ENCODE measurements around the gene SMC1B.
"Not testable (repeated sequence)": the region's sequence is repeated elsewhere in the genome, so short reads cannot be mapped to it uniquely, and the experiment has no call there.

SMC1B gene

DNA sequence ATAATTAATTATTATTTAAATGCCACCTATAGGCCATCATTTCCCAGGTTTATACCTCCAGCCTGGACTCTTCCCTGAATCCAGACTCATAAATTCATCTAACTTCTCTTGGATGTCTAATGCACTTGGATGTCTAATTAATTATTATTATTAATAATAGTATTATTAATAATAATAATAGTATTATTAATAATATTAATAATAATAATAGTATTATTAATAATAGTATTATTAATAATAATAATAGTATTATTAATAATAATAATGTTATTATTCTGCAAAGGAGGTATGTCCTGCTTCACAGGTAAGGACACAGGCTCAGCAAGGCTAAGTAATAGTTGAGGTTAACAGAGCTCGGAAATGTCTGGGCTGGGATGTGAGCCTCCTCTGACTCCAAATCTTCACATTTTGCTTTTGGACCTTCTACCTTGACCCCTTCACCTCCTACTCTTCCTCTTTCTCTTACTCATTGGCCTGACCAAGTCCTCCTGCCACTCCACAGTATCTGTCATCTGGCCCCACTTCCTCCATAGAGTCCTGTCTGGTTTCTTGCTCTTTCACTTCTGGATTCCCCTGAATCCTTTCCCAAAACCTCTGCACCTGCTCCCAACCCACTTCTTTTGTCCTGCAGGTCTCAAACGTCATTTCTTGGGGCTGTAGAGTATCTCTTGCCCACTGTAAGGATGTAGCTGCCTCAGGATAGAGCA is 8.1 kb upstream of the SMC1B start:
- no peak for DNase-seq (ENCODE audit: low read depth)

DNA sequence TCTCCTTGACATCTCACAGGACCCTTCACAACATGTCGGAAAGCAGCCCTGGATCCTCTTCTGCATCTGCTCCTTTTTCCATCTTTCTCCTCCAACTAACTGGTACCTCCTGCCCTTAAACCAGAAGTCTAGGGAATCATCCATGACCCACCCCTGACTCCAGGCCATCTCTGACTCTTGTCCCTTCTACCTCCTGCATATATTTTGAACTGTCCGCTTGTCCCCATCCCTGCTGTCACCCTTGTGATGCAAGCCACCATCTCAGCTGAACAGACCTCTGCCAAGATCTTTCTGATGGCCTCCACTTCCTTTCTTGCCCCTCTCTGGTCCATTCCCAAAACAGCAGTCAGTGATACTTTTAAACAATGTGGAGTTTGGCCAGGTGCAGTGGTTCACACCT is 7.1 kb upstream of the SMC1B start:
- no peak for DNase-seq (ENCODE audit: low read depth)

DNA sequence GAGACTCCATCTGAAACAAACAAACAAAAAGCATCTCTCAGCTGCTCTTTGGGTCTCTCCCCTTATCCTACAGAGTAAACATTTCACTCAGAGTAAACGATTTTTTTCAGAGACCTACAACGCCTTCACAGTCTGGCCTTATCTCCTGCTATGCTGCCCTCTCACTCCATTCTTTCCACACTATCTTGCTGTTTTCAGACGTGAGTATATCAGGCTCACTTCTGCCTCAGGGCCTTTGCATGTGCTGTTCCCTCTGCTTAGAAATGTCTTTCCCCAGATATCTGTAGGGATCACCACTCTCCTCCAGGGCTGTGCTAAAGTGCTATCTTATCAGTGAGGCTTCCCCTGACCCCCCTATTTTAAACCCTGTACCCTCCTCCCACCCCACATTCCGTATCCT is 6.6 kb upstream of the SMC1B start:
- DNase-seq (ENCODE audit: low read depth): no peak

DNA sequence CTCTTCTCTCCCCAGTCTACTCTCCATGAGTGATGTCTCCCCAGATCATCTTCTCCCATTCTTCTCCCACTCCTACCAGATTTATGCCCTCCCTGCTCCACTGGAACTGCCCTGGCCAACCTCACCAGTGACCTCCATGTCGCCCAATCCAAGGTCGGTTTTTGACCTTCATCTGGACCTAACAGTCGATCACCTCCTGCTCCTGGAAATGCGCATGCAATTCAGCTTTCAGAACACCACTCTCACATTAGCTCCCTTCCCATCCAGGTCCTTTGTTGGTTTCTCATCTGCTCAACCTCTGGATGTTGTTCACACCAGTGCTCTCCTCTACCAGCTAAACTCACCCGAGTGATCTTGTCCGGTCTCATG is 5.4 kb upstream of the SMC1B start:
- no peak for DNase-seq (ENCODE audit: low read depth)

DNA sequence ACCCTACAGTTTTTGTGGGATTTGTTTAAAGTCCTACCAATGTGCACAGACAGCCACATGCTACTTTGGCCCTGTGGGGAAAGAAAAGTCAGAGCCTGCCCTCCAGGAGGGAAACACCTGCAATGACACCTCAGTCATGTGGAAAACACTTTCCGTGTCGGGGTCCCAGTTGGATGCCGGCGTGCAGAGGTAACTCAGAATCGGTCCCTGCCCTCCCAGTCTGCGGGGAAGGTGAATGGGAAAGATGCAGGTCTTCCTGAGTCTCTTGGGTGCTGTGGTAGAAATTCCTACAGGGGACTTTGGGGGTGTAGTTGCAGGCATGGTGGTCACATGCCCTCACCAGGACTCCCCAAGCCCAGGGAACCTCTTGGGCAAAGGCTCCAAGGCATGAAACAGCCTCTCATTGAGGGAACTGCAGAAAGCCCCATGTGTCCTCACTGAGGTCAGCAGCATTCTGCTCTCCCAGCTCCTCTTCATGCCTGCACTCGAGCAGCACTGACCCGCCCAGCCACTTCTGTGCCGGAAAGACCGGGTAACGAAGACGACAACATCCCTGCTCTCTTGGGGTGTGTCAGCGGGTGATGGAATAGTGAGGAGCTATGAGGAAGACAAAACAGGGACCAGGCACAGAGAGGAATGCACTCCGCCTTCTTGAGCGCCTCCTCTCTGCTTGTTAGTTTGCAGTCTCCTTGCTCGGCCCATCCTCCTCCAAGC is 4.8 kb upstream of the SMC1B start:
- DNase-seq (ENCODE audit: low read depth): no peak

DNA sequence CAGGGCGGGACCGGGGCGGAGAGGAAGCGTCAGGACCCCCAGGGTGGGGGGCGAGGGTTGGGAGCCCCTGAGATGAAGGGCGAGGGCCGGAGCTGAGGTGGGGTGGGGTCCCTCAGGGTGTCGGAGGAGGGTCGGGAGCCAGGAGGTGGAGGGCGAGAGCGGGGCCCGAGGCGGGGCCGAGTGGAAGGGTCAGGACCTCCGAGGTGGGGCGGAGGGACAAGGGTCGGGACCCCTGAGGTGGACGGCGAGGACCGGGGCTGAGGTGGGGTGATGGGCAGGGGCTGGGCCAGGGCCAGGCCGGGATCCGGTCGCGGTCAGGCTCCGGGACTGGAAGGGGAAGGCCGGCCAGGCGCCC is 409 bp downstream of the SMC1B start:
- no peak for DNase-seq (ENCODE audit: low read depth)

DNA sequence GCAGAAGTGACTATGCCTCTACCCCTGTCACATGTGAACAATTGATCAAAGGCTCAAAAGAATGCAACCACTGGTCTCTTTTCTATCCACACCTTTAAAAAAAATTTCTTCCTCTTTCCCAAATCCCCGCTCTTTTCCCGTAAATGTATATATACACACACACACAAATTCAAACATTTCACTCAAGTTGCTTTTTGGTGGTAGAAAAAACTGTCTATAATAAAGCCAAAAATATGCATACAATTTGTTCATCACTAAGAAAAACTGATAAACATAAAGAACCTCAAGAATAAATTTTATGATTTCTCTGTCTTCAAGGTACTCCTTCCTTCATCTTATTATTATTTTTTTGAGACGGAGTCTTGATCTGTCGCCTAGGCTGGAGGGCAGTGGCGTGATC is 5.6 kb downstream of the SMC1B start:
- DNase-seq (ENCODE audit: low read depth): no peak

DNA sequence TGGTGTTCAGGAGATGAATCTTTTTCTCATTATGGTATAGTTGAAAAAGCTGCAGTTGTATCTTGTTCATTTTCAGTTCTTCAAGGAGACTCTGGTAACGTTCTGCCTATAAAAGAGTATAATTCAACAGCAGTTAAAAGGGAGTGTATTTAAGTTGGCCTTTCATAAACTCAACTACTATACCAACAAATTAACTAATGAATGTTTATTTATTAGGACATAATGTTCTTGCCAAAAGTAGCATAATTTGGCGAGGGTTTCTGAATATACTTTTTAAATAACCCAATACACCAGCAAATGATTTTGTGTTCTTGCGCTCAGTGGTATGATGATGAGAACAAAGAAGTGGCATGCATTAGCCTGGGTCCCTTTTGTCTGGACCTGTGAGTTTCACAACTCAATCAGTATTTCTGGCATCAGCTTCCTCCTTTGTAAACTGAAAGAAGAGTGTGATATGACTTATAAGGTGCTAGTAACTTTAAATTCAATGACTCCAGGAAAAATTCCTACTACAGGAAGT is 10.9 kb downstream of the SMC1B start:
- DNase-seq (ENCODE audit: low read depth): no peak

DNA sequence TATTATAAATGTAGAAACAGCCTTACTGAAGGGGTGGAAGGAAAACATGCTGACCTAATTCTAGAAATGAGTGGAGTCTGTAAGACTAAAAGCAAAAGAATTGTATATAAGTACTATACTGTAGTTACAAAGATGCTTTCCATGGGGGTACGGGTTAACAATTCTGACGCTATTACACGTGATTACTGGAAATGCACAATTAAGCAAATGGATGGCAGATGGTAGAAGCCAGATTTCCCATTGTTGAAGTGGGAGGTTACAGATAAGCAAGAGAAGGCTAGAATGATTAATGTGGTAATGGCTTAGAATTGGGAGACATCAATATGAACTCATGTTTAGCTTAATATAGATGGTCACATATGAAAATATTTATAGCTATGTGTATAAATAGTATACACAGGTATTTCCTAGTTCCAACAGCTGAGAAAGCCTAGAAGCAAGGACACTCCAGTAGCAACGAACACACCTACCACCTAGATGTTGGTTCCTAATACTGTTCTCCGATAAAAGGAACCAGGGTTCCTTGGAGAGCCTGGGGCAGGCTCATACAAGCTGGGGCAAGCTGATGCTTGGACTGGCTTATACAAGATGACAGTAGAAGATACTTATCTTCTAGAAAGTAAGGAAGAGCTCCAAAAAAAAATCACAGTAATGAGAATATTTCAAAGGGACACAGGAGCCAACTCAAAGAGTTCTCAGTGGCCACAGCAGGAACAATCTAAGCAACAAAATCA is 13.5 kb downstream of the SMC1B start:
- no peak for DNase-seq (ENCODE audit: low read depth)

DNA sequence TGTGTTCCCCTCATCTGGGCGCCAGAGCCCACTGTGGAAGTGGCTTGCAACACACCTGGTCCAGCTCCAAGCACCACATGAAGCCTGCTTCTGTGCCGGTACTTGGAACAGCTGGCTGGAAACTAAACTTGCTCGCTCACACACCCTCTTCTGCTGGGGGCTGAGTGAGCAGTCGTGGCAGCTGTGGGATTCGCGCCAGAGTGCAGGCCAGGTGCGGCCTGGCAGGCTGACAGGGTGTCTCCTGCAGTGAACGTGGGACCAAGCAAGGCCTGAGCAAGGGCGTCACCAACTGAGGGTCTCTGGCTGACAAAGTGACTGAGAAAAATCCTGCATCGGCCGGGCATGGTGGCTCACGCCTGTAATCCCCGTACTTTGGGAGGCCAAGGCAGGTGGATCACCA is 15.2 kb downstream of the SMC1B start:
- no peak for DNase-seq (ENCODE audit: low read depth)

DNA sequence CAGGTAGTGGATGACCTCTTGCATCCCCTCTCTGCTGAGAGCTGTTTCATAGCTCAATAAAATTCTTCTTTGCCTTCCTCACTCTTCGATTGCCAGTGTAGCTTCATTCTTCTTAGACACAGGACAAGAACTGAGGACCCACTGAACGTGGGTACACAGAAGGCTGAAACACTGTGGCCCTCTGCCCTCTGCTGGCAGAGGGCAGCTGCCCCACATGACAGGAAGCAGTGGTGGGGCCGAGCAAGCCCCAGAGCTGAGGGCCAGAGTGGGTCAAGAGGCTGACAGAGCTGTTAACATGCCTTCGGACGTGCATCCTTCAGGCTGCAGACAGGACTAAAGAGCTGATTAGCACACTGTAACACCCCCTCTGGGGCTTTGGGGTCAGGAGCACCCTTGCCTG is 15.6 kb downstream of the SMC1B start:
- no peak for DNase-seq (ENCODE audit: low read depth)

DNA sequence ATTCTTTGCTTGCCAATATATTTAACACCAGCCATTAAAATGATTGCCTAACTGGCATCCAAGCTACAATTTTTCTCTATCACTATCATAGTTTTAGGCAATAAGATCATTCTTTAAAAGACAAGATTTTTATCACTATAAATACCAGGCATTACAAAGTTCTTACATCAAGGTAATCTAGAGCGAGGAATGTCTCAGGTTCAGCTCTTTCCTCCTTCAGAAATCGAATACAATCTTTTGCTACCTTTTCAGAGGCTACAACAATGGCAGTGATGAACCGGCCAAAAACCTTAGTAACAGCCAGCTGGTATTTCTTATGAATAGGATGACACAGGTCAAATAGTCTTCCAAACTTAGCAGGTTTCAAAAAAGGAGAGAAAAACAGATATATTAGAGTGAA is 23.9 kb downstream of the SMC1B start:
- no peak for DNase-seq (ENCODE audit: low read depth)

DNA sequence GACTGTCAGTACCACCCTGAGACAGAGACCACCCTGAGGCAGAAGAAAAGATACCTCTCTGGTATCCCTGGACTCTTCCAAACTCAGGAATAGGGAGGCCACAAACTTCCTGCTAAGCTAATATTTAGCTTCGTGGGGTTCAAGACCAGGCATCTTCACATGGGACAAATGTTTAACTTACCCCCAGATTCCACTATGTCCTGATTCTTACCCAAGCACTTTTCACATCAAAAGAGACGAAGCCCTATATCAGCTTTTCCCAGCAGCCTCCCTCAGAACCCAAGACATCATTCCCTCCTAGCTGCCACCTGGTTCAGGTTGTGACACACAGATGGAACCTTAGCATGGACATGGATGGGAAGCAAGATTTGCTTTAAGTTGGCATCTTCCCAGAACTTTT is 32.1 kb downstream of the SMC1B start:
- DNase-seq (ENCODE audit: low read depth): no peak

DNA sequence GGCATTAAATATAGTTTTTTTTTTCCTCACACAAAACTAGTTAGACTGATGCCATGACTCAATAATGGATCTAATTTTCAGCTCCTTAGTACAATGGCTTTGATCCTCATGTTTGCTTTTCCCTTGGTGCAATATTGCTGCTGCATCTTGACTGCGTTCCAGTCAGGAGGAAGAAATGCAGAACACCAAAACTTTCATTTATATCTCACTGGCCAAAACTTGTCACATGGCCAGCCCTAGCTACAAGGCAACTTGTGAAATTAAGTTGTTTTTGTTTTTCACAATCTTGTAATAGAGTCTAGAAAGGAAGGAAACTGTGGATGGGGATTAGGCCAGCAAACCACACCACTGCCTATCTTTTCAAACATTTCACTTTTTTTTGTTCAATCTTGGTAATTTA is 36.7 kb downstream of the SMC1B start:
- no peak for DNase-seq (ENCODE audit: low read depth)

DNA sequence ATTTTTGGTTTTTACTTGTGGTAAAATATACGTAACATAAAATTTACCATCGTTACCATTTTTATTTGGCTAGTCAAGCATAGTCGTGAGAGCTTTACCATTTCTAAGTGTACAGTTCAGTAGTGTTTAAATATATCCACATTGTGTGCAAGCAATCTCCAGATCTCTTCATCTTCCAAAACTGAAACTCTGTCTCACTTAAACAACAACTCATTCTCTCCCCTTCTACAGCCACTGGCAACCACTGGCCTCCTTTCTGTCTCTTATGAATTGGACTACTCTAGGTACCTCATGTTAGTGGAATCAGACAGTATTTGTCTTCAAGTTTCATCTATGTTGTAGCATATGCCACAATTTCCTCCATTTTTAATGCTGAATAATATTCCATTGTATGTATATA is 37.4 kb downstream of the SMC1B start:
- no peak for DNase-seq (ENCODE audit: low read depth)

DNA sequence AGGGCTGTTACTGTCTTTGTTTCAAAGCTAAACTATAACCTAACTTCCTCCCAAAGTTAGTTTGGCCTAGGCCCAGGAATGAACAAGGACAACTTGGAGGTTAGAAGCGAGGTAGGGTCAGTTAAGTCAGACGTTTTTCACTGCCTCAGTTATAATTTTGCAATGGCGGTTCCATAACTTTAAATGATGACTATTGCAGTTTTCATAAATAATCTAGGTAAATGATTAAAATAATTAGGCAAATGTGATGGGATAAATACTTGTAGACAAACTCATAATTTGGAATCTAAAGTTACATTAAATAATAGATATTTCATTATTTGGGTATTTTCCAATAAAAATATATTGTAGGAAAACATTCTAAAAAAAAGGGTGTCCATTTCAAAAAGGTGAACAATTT is 39.8 kb downstream of the SMC1B start:
- not testable (repeated sequence) for DNase-seq (ENCODE audit: low read depth)

DNA sequence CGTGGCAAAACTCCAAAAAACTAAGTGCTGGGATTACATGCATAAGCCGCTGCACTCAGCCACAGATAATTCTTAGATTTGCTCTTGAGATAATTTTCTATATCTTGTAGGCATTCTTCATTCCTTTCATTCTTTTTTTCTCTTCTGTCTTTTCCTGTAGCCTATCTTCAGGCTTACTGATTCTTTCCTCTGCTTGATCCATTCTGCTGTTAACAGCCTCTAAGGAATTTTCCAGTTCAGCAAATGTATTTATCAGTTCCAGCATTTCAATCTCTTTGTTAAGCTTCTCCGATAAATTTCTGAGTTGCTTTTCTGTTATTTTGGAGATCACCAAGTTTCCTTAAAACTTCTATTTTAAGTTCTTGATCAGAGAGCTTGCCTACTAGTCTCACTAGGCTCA is 46.7 kb downstream of the SMC1B start:
- no peak for DNase-seq (ENCODE audit: low read depth)

DNA sequence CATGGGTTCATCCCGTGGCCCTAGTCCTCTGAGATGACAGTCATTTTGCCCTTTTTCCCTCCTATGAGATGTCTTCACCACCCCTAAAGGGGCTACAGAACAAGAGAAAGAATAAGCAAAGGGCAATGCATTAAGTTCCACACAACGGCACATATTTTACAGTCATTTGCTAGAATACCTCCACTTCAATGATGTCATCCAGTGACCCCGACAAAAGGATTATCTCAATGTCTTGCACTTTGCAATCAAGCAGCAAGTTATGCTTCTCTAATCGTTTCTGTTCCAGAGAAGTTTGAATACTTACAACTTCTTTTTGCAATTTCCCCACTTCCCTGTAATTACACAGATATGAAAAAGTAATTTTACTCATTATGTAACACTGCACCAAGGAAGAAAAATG is 53.8 kb downstream of the SMC1B start:
- DNase-seq (ENCODE audit: low read depth): no peak

DNA sequence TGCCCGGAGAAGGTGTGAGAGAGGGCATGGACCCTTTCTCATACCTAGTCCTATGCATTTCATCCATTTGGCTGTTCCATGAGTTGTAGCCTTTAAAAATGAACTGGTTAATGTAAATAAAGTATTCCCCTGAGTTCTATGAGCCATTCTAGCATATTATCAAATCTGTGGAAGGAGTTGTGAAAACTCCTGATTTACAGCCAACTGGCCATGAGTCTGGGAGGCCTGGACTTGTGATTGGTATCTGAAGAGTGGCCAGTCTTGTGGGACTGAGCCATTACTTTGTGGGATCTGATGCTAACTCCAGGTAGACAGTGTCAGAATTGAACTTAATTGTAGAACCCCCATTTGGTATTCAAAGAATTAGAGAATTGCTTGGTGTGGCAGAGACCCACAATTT is 55.3 kb downstream of the SMC1B start:
- no peak for DNase-seq (ENCODE audit: low read depth)

DNA sequence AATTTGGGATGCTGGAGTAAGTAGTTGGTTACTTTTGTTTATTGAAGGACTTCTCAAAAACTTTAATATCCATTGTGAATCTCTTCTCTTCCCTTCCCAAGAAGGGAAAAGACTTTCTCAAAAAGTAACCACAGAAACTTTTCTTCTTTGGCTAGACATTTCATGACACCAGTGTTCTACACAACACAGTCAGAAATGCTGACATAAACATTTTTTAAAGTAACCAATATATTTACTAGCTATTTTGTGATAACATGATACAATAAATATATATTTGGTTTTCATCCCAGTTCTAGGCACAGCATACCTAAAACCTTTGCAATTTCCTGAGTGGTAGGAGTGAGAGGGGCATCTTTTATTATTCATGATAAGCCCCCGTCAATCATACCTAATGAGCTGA is 55.9 kb downstream of the SMC1B start:
- no peak for DNase-seq (ENCODE audit: low read depth)

DNA sequence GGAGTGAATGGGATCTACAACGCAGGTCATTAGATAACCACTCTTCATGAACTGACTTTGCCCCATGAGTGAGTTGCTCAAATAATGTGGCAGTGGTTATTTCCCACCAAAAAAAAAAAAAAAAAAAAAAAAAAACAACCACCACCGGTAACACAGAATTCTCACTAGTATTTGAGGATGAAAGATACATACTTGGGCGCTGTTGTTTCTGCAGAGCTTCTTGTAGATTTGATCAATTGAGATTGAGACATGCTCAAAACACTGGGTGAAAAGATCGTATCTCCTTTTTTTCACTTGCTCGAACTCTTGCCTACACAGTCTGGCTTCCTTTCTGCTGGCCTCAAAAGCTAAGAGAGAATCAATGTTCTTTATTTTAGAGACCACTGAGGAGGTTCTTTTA is 59.6 kb downstream of the SMC1B start:
- no peak for DNase-seq (ENCODE audit: low read depth)

DNA sequence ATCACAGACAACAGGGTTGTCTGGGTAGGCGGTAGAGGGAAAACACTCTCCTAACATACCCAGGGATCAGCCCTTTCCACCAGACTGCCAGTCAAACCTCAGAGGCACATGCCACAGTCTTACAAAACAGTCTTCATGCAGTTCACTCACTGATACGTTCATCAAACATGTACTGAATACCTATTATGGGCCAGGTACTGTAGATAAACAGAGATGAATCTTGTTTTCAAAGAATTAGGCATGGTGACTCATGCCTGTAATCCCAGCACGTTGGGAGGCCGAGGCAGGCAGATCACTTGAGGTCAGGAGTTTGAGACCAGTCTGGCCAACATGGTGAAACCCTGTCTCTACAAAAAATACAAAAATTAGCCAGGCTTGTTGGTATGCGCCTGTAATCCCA is 60.6 kb downstream of the SMC1B start:
- DNase-seq (ENCODE audit: low read depth): not testable (repeated sequence)

DNA sequence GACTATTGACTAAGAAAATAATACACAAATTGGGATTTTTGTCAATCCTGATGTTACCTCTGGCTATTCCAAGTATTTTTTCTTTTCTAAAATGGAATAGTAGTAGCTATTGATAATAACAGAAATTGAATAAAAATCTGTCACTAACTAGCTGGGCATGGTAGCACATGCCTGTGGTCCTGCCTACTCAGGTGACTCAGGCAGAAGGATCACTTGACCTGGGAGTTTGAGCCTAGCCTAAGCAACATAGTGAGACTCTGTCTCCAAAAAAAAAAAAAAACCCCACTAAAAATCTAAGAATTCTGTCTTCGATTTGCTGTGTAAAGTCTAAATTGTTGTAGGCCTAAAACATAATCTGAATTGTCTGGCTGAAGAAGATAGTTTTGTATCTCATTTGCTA is 61.4 kb downstream of the SMC1B start:
- DNase-seq (ENCODE audit: low read depth): no peak

All from stimulated activated CD8-positive, alpha-beta memory T cell treated with anti-CD3 and anti-CD28 coated beads, Interleukin-15, amount 100 ng/mL, for 1 hour (primary cell).